DND-41 (cell line): ENCODE measurements around the gene TCP11L1.

Experiments
- ATAC-seq: fragments of 200-7000 bp; cut with Tn5 transposase; 3 replicates; pipeline ENCODE4 v1.9.1; 2021; ENCODE audit warnings: low read depth; ENCODE audit not compliant: insufficient read depth
- DNase-seq: peaks from one replicate; pipeline ENCODE4 v3.0.0-alpha.2; 2020
- H2AFZ ChIP-seq: 2 replicates; pipeline ENCODE4 v1.6.0; 2012; ENCODE audit warnings: low read depth, low read length
- H3K27ac ChIP-seq: 2 replicates; pipeline ENCODE4 v1.5.1; 2012; ENCODE audit warnings: low read length, inconsistent platforms
- H3K27me3 ChIP-seq: fragments of 200-600 bp; sonication (generic); 2 replicates; pipeline ENCODE4 v1.6.0; 2012; ENCODE audit warnings: low read length, mild to moderate bottlenecking, inconsistent platforms; ENCODE audit not compliant: insufficient read depth, poor library complexity
- H3K36me3 ChIP-seq: 2 replicates; pipeline ENCODE4 v1.5.1; 2012; ENCODE audit warnings: low read length, inconsistent platforms; ENCODE audit not compliant: insufficient read depth
- H3K4me1 ChIP-seq: 2 replicates; pipeline ENCODE4 v1.5.1; 2012; ENCODE audit warnings: mild to moderate bottlenecking, low read length; ENCODE audit not compliant: insufficient read depth
- H3K4me2 ChIP-seq: 2 replicates; pipeline ENCODE4 v1.6.0; 2012; ENCODE audit warnings: mild to moderate bottlenecking, moderate library complexity, low read length, inconsistent platforms; ENCODE audit not compliant: insufficient read depth
- H3K4me3 ChIP-seq, 2 experiments: fragments of 200-600 bp in 1 of 2; shearing (Covaris generic) in 1 of 2; 2 replicates each; pipeline ENCODE4 v1.5.1; 2012 to 2016; ENCODE audit warnings: inconsistent platforms in 2 of 2, low read length in 2 of 2, mild to moderate bottlenecking in 2 of 2, low read depth in 1 of 2, moderate library complexity in 1 of 2
- H3K79me2 ChIP-seq: 2 replicates; pipeline ENCODE4 v1.6.0; 2012; ENCODE audit warnings: low read length, inconsistent platforms; ENCODE audit not compliant: insufficient read depth
- H3K9ac ChIP-seq: 2 replicates; pipeline ENCODE4 v1.6.0; 2012; ENCODE audit warnings: low read depth, mild to moderate bottlenecking, inconsistent platforms, low read length, moderate library complexity
- H3K9me3 ChIP-seq: 2 replicates; pipeline ENCODE4 v1.5.1; 2012; ENCODE audit warnings: low read length, moderate library complexity, mild to moderate bottlenecking, inconsistent platforms; ENCODE audit not compliant: insufficient read depth, severe bottlenecking
- H4K20me1 ChIP-seq: 2 replicates; pipeline ENCODE4 v1.6.0; 2012; ENCODE audit warnings: low read length; ENCODE audit not compliant: insufficient read depth
- CTCF ChIP-seq: IDR thresholded peaks from 2 replicates; pipeline ENCODE4 v1.5.1; 2012; ENCODE audit warnings: borderline replicate concordance, low read length, moderate library complexity, mild to moderate bottlenecking; ENCODE audit not compliant: poor library complexity, severe bottlenecking; ENCODE audit errors: extremely low read depth
- EZH2 ChIP-seq: IDR thresholded peaks from 3 replicates; pipeline ENCODE4 v1.6.1; 2012; ENCODE audit warnings: borderline replicate concordance, low read depth, mild to moderate bottlenecking, moderate library complexity, low read length, inconsistent platforms; ENCODE audit not compliant: severe bottlenecking

TCP11L1 gene

DNA sequence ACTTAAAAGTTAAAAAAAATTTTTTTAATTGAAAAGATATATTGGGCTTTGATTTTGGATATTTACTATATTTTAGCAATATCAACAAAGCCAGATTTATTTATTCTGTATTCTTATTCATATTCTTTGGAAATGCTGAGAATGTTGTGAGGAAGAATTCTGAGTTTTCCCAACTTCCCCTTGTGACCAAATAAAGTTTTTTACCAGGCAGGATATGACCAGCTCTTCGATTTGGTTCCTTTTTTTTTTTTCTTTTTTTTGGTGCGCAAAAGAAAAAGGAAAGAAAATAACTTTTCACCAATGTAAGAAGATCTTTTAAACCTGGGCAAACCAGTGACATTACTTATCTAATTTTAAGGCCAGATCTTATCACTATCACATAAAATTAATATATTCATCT lies 12.9 kb downstream of the TCP11L1 start:
- Histone ChIP-seq H3K27ac (no peak overlapping the region), H3K4me3 (no peak overlapping the region), H3K9me3 (no peaks in the 10 kb centered on the region), H3K9ac (no peak overlapping the region), H3K4me2 (no peak overlapping the region), H4K20me1 (no peaks in the 10 kb centered on the region), H3K79me2 (no peaks in the 10 kb centered on the region), H3K27me3 (no peaks in the 10 kb centered on the region), H2AFZ (no peak overlapping the region), H3K36me3 (peaks cover 24% of the 10 kb centered on the region), H3K4me1 (no peaks in the 10 kb centered on the region)
- DNase-seq (no peak), ATAC-seq (no peak)
- TF ChIP-seq EZH2 (no peak), CTCF (no peak)

DNA sequence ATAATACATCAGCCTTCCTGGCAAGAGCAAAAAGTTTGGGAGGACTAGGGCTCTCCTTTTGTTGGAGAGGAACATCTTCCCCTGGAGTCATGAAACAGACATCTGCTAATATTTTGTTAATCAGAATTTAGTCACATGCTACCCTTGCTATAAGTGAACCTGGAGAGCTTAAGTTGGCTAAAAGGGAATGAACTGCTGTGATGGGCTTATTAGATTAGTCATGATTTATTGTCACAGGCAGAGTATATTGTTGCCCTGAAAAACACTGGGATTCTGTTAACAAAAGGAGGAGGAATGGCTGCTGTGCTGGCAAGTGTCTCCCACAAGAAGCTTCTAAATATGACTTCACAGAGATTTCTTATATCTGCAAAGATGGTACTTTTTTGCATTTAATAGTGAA lies 16.0 kb downstream of the TCP11L1 start:
- Histone ChIP-seq H4K20me1 (no peaks in the 10 kb centered on the region), H3K4me3 (no peak overlapping the region), H3K79me2 (no peaks in the 10 kb centered on the region), H3K36me3 (peaks cover 44% of the 10 kb centered on the region), H3K4me1 (no peaks in the 10 kb centered on the region), H3K9ac (no peak overlapping the region), H2AFZ (no peak overlapping the region), H3K27me3 (no peaks in the 10 kb centered on the region), H3K9me3 (no peaks in the 10 kb centered on the region), H3K27ac (no peak overlapping the region), H3K4me2 (no peak overlapping the region)
- TF ChIP-seq EZH2 (no peak), CTCF (no peak)
- ATAC-seq (no peak), DNase-seq (no peak)

GRCh38 chr11:33057284-33057683 lies 17.9 kb downstream of the TCP11L1 start:
- H4K20me1 ChIP-seq, result no peaks in the 10 kb centered on the region
- H3K9ac ChIP-seq, result no peak overlapping the region
- ATAC-seq (no peak), DNase-seq (no peak)
- H3K4me2 ChIP-seq, result no peak overlapping the region
- H3K9me3 ChIP-seq, result no peaks in the 10 kb centered on the region
- no peak overlapping the region for H3K27ac ChIP-seq
- H3K79me2 ChIP-seq, result no peaks in the 10 kb centered on the region
- H2AFZ ChIP-seq, result no peak overlapping the region
- H3K4me1 ChIP-seq, result no peaks in the 10 kb centered on the region
- no peak for TF ChIP-seq EZH2
- no peak for TF ChIP-seq CTCF
- H3K36me3 ChIP-seq, result peaks cover 59% of the 10 kb centered on the region
- H3K4me3 ChIP-seq, result no peak overlapping the region
- no peaks in the 10 kb centered on the region for H3K27me3 ChIP-seq

DNA sequence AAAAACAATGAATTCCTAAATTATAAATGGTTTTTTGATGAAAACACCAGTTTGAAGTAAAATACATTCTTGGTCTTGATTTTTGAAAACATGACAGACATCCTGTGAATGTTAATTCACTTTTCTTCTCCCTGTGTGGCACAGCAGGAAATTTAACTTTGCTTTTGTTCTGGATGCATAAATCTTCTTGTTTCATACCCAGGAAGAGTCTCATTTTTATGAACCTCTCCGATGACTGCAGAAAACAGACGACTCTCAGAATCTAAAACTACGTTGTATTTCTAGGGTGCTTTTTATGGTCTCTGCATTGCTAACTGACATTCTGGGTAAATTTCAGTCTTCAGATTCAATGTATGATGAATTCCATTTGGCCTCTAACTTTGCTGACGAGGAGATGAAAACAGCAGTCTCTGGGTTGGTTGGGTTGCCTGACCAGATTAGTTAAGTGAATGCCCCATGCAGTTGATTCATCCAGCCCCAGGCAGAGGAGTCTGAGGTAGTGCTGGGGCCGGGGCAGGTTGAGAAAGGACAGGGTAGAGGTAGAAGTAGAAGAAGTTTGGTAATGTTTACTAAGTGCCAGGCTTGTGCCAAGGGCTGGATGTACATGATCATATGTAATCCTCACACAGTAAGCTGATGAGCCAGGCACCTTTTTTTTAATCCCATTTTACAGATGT lies 20.1 kb downstream of the TCP11L1 start:
- no peaks in the 10 kb centered on the region for H4K20me1 ChIP-seq
- no peak overlapping the region for H2AFZ ChIP-seq
- no peak for DNase-seq
- no peaks in the 10 kb centered on the region for H3K4me1 ChIP-seq
- no peaks in the 10 kb centered on the region for H3K9me3 ChIP-seq
- no peak overlapping the region for H3K27ac ChIP-seq
- H3K27me3 ChIP-seq, result no peaks in the 10 kb centered on the region
- no peak for ATAC-seq
- no peak overlapping the region for H3K9ac ChIP-seq
- H3K4me2 ChIP-seq, result no peak overlapping the region
- H3K79me2 ChIP-seq, result no peaks in the 10 kb centered on the region
- H3K4me3 ChIP-seq, result no peak overlapping the region
- H3K36me3 ChIP-seq, result peaks cover 73% of the 10 kb centered on the region
- no peak for TF ChIP-seq CTCF
- TF ChIP-seq EZH2, result no peak
